Natural killer cell (primary cell): ENCODE data around the gene HPS3. TPM values are rescaled to one million over a fixed set of nuclear protein-coding genes. Genes with fewer than 3 reads are reported as not detected.

Experiments
- ATAC-seq, 3 donors: fragments of 150-1000 bp in 2 of 3; fragments of 200-7000 bp in 1 of 3; cut with Tn5 transposase; 1 replicate in 1 of 3; 2 replicates in 2 of 3; pipeline ENCODE4 v1.10.0; 2021; ENCODE audit warnings: mild to moderate bottlenecking in 2 of 3, moderate library complexity in 2 of 3
- DNase-seq, 2 donors: peaks; one replicate each; pipeline versions ENCODE4 v3.0.0 to v3.0.0-alpha.2; 2013 to 2021; ENCODE audit warnings: mixed read lengths in 1 of 2
- H3K27ac ChIP-seq: one replicate; pipeline ENCODE4 v1.5.1; 2013; ENCODE audit warnings: mild to moderate bottlenecking, low read length
- H3K27me3 ChIP-seq: one replicate; pipeline ENCODE4 v1.6.1; 2013; ENCODE audit warnings: low read length; ENCODE audit not compliant: control insufficient read depth, insufficient read depth
- H3K36me3 ChIP-seq: one replicate; pipeline ENCODE4 v1.6.1; 2013; ENCODE audit warnings: low read length; ENCODE audit not compliant: control insufficient read depth, insufficient read depth
- H3K4me1 ChIP-seq: one replicate; pipeline ENCODE4 v1.6.1; 2013; ENCODE audit warnings: low read length; ENCODE audit not compliant: control insufficient read depth, insufficient read depth
- H3K4me3 ChIP-seq: one replicate; pipeline ENCODE4 v1.5.1; 2013; ENCODE audit warnings: low read length
- H3K9me3 ChIP-seq: one replicate; pipeline ENCODE4 v1.6.1; 2013; ENCODE audit warnings: low read length; ENCODE audit not compliant: control insufficient read depth, insufficient read depth
- H3K27ac Mint-ChIP-seq, 2 donors: one replicate each; pipeline ENCODE4 v1.8.0; 2022; ENCODE audit warnings: mild to moderate bottlenecking in 2 of 2, mixed read lengths in 2 of 2, moderate library complexity in 1 of 2
- H3K27me3 Mint-ChIP-seq, 2 donors: one replicate each; pipeline ENCODE4 v1.8.0; 2022; ENCODE audit warnings: low read depth in 2 of 2, mixed read lengths in 2 of 2
- H3K36me3 Mint-ChIP-seq: one replicate; pipeline ENCODE4 v1.8.0; 2022; ENCODE audit warnings: mixed read lengths
- H3K4me1 Mint-ChIP-seq, 2 donors: one replicate each; pipeline ENCODE4 v1.8.0; 2022; ENCODE audit warnings: mixed read lengths in 2 of 2
- H3K4me3 Mint-ChIP-seq: one replicate; pipeline ENCODE4 v1.8.0; 2022; ENCODE audit warnings: mild to moderate bottlenecking, moderate library complexity, mixed read lengths
- H3K9me3 Mint-ChIP-seq, 2 donors: one replicate each; pipeline ENCODE4 v1.8.0; 2022; ENCODE audit warnings: mixed read lengths in 2 of 2
- WGBS: methylation state at CpG from one replicate; pipeline ENCODE4 v1.1.7; 2013; ENCODE audit warnings: missing lambda C conversion rate; ENCODE audit not compliant: insufficient coverage; 5-methylcytosine and 5-hydroxymethylcytosine counted together
- intact Hi-C: fragments of 100-400 bp; cut with micrococcal nuclease; formaldehyde crosslinking; loops from one replicate; pipeline ENCODE4 v1.14.2; 2022
- total RNA-seq, 4 donors: library from RNA; stranded (reverse); fragments of 120-200 nt in 1 of 4; gene quantifications; one replicate each; pipeline versions ENCODE4 v1.2.3 to v1.2.4, GENCODE V29; 2013 to 2022
- TF ChIP-seq, protein P1 (sequence below): fragments of 200-600 bp; IDR thresholded peaks from one replicate; pipeline ENCODE4 v1.8.0; 2022; ENCODE audit warnings: antibody characterized with exemption

HPS3 gene, protein sequence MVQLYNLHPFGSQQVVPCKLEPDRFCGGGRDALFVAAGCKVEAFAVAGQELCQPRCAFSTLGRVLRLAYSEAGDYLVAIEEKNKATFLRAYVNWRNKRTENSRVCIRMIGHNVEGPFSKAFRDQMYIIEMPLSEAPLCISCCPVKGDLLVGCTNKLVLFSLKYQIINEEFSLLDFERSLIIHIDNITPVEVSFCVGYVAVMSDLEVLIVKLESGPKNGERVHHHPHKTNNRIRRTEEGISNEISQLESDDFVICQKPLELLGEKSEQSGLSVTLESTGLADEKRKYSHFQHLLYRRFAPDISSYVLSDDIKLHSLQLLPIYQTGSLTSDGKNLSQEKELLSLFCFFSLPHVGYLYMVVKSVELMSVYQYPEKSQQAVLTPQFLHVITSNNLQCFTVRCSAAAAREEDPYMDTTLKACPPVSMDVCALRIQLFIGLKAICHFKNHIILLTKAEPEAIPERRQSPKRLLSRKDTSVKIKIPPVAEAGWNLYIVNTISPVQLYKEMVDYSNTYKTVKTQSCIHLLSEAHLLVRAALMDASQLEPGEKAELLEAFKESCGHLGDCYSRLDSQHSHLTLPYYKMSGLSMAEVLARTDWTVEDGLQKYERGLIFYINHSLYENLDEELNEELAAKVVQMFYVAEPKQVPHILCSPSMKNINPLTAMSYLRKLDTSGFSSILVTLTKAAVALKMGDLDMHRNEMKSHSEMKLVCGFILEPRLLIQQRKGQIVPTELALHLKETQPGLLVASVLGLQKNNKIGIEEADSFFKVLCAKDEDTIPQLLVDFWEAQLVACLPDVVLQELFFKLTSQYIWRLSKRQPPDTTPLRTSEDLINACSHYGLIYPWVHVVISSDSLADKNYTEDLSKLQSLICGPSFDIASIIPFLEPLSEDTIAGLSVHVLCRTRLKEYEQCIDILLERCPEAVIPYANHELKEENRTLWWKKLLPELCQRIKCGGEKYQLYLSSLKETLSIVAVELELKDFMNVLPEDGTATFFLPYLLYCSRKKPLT
- total RNA-seq = 10 to 100 TPM; 19.6 to 35.5 (median 24.7) TPM
- total RNA-seq (2013) = 65.3 TPM

DNA sequence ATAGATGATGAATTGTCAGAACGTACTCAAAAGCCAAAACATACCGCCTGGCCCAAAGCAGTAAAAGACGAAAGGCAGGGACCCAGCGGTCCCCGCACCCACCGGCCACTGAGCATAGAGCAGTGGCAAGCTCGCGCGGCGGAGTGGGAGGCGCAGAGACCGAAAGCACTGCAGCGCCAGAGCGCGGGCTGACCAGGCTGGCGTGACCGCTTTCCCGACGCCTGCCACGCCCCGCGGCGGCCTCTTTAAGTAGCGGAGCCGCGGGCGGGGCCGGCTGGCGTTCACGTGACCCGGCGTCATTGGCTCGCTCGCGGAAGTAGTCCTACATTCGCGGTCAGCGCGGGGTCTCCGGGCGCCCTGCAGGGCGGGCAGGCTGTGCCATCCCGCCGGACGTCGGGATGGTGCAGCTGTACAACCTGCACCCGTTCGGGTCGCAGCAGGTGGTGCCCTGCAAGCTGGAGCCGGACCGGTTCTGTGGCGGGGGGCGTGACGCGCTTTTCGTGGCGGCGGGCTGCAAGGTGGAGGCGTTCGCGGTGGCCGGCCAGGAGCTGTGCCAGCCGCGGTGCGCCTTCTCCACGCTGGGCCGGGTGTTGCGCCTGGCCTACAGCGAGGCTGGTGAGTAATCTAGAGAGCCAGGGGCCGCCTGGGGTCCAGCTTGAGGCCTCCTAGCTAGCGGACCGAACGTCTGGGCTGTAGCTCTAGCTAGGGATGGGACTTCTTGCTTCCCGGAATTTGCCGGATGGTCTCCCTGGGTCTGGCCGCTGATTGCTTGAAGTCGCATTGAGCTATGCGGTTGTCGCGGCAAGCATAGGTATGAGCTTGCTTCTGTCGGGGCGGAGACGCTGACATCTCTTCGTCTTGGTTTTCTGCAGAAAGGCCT is at the start of gene HPS3:
HPS3 (plus strand) TSS at position 313 of the 880 bp plus-strand sequence; CDS start at position 399, 86 bp downstream.
- Mint-ChIP-seq H3K9me3 (no peaks in the 10 kb centered on the region), H3K27me3 (peaks cover 0 to 2% of the 10 kb centered on the region in 2 donors), H3K4me1 (peaks cover 42 to 48% of the 10 kb centered on the region in 2 donors)

GRCh38 chr3:149080011-149080698 is 49.3 kb upstream of the HPS3 start:
- DNase-seq = no peak
- no peaks in the 10 kb centered on the region for H3K9me3 ChIP-seq
- no peak overlapping the region for H3K4me3 Mint-ChIP-seq
- WGBS = 96% methylated on average over 3 of the region's 3 CpGs
- no peak overlapping the region for H3K27ac Mint-ChIP-seq
- no peaks in the 10 kb centered on the region for H3K9me3 Mint-ChIP-seq
- TF ChIP-seq, protein P1, sequence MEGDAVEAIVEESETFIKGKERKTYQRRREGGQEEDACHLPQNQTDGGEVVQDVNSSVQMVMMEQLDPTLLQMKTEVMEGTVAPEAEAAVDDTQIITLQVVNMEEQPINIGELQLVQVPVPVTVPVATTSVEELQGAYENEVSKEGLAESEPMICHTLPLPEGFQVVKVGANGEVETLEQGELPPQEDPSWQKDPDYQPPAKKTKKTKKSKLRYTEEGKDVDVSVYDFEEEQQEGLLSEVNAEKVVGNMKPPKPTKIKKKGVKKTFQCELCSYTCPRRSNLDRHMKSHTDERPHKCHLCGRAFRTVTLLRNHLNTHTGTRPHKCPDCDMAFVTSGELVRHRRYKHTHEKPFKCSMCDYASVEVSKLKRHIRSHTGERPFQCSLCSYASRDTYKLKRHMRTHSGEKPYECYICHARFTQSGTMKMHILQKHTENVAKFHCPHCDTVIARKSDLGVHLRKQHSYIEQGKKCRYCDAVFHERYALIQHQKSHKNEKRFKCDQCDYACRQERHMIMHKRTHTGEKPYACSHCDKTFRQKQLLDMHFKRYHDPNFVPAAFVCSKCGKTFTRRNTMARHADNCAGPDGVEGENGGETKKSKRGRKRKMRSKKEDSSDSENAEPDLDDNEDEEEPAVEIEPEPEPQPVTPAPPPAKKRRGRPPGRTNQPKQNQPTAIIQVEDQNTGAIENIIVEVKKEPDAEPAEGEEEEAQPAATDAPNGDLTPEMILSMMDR = no peak
- peaks cover 3% of the 10 kb centered on the region for H3K4me1 ChIP-seq
- H3K4me1 Mint-ChIP-seq = peaks cover 15 to 19% of the 10 kb centered on the region in 2 donors
- no peaks in the 10 kb centered on the region for H3K27me3 Mint-ChIP-seq
- peaks cover 7% of the 10 kb centered on the region for H3K36me3 ChIP-seq
- intact Hi-C loops = no loop called here
- H3K4me3 ChIP-seq = no peak overlapping the region
- no peak for ATAC-seq
- H3K27ac ChIP-seq = no peak overlapping the region
- no peaks in the 10 kb centered on the region for H3K27me3 ChIP-seq
- H3K36me3 Mint-ChIP-seq = no peaks in the 10 kb centered on the region

More for the DNA sequence above, at the start of gene HPS3:
- Histone ChIP-seq H3K36me3 (no peaks in the 10 kb centered on the region), H3K4me1 (peaks cover 21% of the 10 kb centered on the region), H3K9me3 (no peaks in the 10 kb centered on the region), H3K27ac (peak within 1 kb of the TSS; percentile 74), H3K27me3 (no peaks in the 10 kb centered on the region), H3K4me3 (peak within 1 kb of the TSS; percentile 80)
- H3K36me3 Mint-ChIP-seq = no peaks in the 10 kb centered on the region
- intact Hi-C loops = loop anchor here (1.0 to 10.0 kb wide), 2 partner anchors 43 to 355 kb away; partner anchors contain the start of gene HLTF
- TF ChIP-seq, protein P1 = no peak
- WGBS = under 1% methylated on average over 84 of the region's 84 CpGs
- H3K27ac Mint-ChIP-seq = peak within 1 kb of the TSS; percentile 91 to 96
- ATAC-seq (peak; percentile 82 to 91 (median 88)), DNase-seq (peak; percentile 82 to 91)
- peak within 1 kb of the TSS; percentile 94 for H3K4me3 Mint-ChIP-seq

- H3K9me3 Mint-ChIP-seq = no peaks in the 10 kb centered on the region
These were observed 48.7 kb upstream of the HPS3 start for GRCh38 chr3:149080699-149081091.

More at GRCh38 chr3:149080699-149081091, 48.7 kb upstream of the HPS3 start:
- ATAC-seq (peak in 1 of 3 donors; percentile 58), DNase-seq (no peak)
- Histone ChIP-seq H3K36me3 (peaks cover 4% of the 10 kb centered on the region), H3K9me3 (no peaks in the 10 kb centered on the region), H3K4me1 (peaks cover 8% of the 10 kb centered on the region), H3K27me3 (no peaks in the 10 kb centered on the region), H3K27ac (no peak overlapping the region), H3K4me3 (no peak overlapping the region)
- Mint-ChIP-seq H3K4me1 (peaks cover 20 to 24% of the 10 kb centered on the region in 2 donors), H3K27ac (no peak overlapping the region), H3K4me3 (no peak overlapping the region), H3K36me3 (no peaks in the 10 kb centered on the region), H3K27me3 (no peaks in the 10 kb centered on the region)
- 100% methylated on average over 1 of the region's 2 CpGs for WGBS
- TF ChIP-seq, protein P1 = no peak
- intact Hi-C loops = no loop called here
